GM23248 (cell line): ENCODE data around the gene NPAS3. TPM values are rescaled to one million over a fixed set of nuclear protein-coding genes. Genes with fewer than 3 reads are reported as not detected.

Source experiments
- DNase-seq: peaks from one replicate; pipeline ENCODE4 v3.0.0-alpha.2; 2015
- H2AFZ ChIP-seq: fragments of 200-600 bp; sonication (generic); 2 replicates; pipeline ENCODE4 v1.6.1; 2016; ENCODE audit warnings: antibody characterized with exemption
- H3F3A ChIP-seq: fragments of 200-600 bp; sonication (generic); 2 replicates; pipeline ENCODE4 v1.6.1; 2016; ENCODE audit warnings: mild to moderate bottlenecking, antibody characterized with exemption, mixed run types; ENCODE audit not compliant: insufficient read depth
- H3K27ac ChIP-seq: fragments of 200-600 bp; sonication (generic); 2 replicates; pipeline ENCODE4 v1.5.1; 2016; ENCODE audit warnings: mild to moderate bottlenecking
- H3K27me3 ChIP-seq: fragments of 200-600 bp; sonication (generic); replicated peaks from 2 replicates; pipeline ENCODE4 v1.6.1; 2016; ENCODE audit warnings: mild to moderate bottlenecking; ENCODE audit not compliant: insufficient read depth
- H3K36me3 ChIP-seq: fragments of 200-600 bp; sonication (generic); 2 replicates; pipeline ENCODE4 v1.6.1; 2016; ENCODE audit warnings: low read depth, mild to moderate bottlenecking
- H3K4me1 ChIP-seq: fragments of 200-600 bp; sonication (generic); 2 replicates; pipeline ENCODE4 v1.6.1; 2016; ENCODE audit warnings: mild to moderate bottlenecking; ENCODE audit not compliant: insufficient read depth
- H3K4me2 ChIP-seq: fragments of 200-600 bp; sonication (generic); one replicate; pipeline ENCODE4 v1.6.1; 2016; ENCODE audit warnings: mild to moderate bottlenecking; ENCODE audit not compliant: unreplicated experiment
- H3K4me3 ChIP-seq: fragments of 200-600 bp; sonication (generic); 2 replicates; pipeline ENCODE4 v1.5.1; 2016; ENCODE audit warnings: mild to moderate bottlenecking
- H3K79me2 ChIP-seq: fragments of 200-600 bp; sonication (generic); 2 replicates; pipeline ENCODE4 v1.6.1; 2016; ENCODE audit warnings: mild to moderate bottlenecking; ENCODE audit not compliant: insufficient read depth
- H3K9ac ChIP-seq: fragments of 200-600 bp; sonication (generic); 2 replicates; pipeline ENCODE4 v1.6.1; 2016; ENCODE audit warnings: mild to moderate bottlenecking
- H3K9me2 ChIP-seq: fragments of 200-600 bp; sonication (generic); 2 replicates; pipeline ENCODE4 v1.6.1; 2016; ENCODE audit warnings: mixed run types, mild to moderate bottlenecking, moderate library complexity; ENCODE audit not compliant: insufficient read depth
- H3K9me3 ChIP-seq: fragments of 200-600 bp; sonication (generic); one replicate; pipeline ENCODE4 v1.6.1; 2017; ENCODE audit warnings: low read depth
- H4K20me1 ChIP-seq: fragments of 200-600 bp; sonication (generic); 2 replicates; pipeline ENCODE4 v1.6.0; 2016; ENCODE audit not compliant: insufficient read depth
- EZH2 ChIP-seq: fragments of 200-600 bp; sonication (generic); IDR thresholded peaks from 2 replicates; pipeline ENCODE4 v1.6.1; 2018; ENCODE audit warnings: antibody characterized with exemption, mild to moderate bottlenecking; ENCODE audit not compliant: insufficient read depth, poor library complexity, severe bottlenecking
- EZH2phosphoT487 ChIP-seq: fragments of 200-600 bp; sonication (generic); IDR thresholded peaks from 2 replicates; pipeline ENCODE4 v1.6.1; 2018; ENCODE audit warnings: antibody characterized with exemption, moderate library complexity, mild to moderate bottlenecking, low read depth; ENCODE audit not compliant: insufficient read depth
- WGBS, 2 experiments: methylation state at CpG; one replicate each; pipeline ENCODE4 v1.1.6; 2015 to 2017; ENCODE audit warnings: low lambda C conversion rate in 2 of 2, low coverage in 1 of 2; ENCODE audit errors: missing lambda C conversion rate in 2 of 2; 5-methylcytosine and 5-hydroxymethylcytosine counted together
- in situ Hi-C: fragments of 300-500 bp; cut with MboI; formaldehyde crosslinking; loops from 2 replicates; pipeline ENCODE4 v1.15.0; 2020
- polyA plus RNA-seq: library from polyadenylated mRNA; unstranded; fragments of >200 nt; fragmentation: Nextera tagmentation; extraction: Ambion mirVana; gene quantifications from 2 replicates; pipeline ENCODE4 v1.2.1, GENCODE V29; 2016
- total RNA-seq: library from RNA; depleted of rRNA; stranded (reverse); fragments of >200 nt; shearing (Covaris generic); gene quantifications from 2 replicates; pipeline ENCODE4 v1.2.3, GENCODE V29; 2014

The NPAS3 gene
- total and polyA plus RNA-seq, 2 experiments from 2014 or later: 0.65 TPM; not detected in 1

DNA sequence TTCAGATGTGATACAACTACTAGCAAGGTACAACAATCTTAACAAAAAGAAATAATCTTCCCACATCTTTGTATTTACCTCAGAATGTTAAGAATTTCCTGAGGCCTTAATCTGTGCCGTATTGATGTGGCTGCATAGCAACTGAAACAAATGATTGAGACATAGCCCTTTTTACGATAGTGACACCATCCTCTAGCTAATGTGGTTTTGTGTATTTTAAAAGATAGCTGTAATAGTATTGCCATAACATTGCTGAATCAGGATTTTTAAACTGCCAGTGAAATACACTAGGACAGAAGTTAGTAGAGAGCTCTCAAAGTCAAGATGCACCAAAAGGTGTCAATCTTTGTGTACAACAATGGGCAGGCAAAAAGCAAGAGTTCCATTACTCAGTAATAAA lies 11.9 kb downstream of the NPAS3 start:
- Histone ChIP-seq H3K4me2 (no peak overlapping the region), H3K9me2 (no peaks in the 10 kb centered on the region; the same call in 1 of the 2 replicates), H3F3A (no peaks in the 10 kb centered on the region), H3K79me2 (no peaks in the 10 kb centered on the region), H3K27me3 (no peaks in the 10 kb centered on the region), H2AFZ (no peak overlapping the region), H3K9ac (no peak overlapping the region), H3K4me1 (no peaks in the 10 kb centered on the region), H4K20me1 (no peaks in the 10 kb centered on the region), H3K36me3 (no peaks in the 10 kb centered on the region), H3K27ac (no peak overlapping the region), H3K4me3 (no peak overlapping the region), H3K9me3 (no peaks in the 10 kb centered on the region)
- peak; percentile 29 for DNase-seq
- TF ChIP-seq EZH2phosphoT487: no peak
- no peak for TF ChIP-seq EZH2
- 82 to 83% methylated on average over 2 of the region's 2 CpGs for WGBS, 2 experiments
- in situ Hi-C loops: no loop called here

DNA sequence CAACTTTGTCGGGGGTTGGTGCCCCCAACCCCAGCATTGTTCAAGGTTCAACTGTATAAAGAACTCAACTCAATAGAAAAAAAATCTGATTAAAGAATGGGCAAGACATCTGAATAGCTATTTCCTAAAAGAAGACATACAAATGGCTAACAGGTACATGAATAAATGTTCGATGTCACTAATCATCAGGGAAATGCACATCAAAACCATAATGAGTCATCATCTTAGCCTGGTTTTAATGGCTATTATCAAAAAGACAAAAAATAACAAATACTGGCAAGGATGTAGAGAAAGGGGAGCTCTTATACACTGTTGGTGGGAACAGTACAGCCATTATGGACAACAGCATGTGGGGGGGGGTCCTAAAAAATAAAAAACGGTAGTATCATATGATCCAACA lies 28.7 kb downstream of the NPAS3 start:
- no peak overlapping the region for H3K27ac ChIP-seq
- TF ChIP-seq EZH2phosphoT487 (no peak), EZH2 (no peak)
- no peaks in the 10 kb centered on the region for H4K20me1 ChIP-seq
- no peaks in the 10 kb centered on the region for H3F3A ChIP-seq
- no peak overlapping the region for H3K4me3 ChIP-seq
- in situ Hi-C loops: no loop called here
- H3K36me3 ChIP-seq: no peaks in the 10 kb centered on the region
- H3K27me3 ChIP-seq: no peaks in the 10 kb centered on the region
- no peak overlapping the region for H3K4me2 ChIP-seq
- H2AFZ ChIP-seq: no peak overlapping the region
- no peaks in the 10 kb centered on the region for H3K79me2 ChIP-seq
- WGBS, 2 experiments: 83 to 87% methylated on average over 3 of the region's 3 CpGs
- no peaks in the 10 kb centered on the region for H3K4me1 ChIP-seq
- no peaks in the 10 kb centered on the region for H3K9me3 ChIP-seq
- no peaks in the 10 kb centered on the region for H3K9me2 ChIP-seq
- no peak for DNase-seq
- H3K9ac ChIP-seq: no peak overlapping the region

DNA sequence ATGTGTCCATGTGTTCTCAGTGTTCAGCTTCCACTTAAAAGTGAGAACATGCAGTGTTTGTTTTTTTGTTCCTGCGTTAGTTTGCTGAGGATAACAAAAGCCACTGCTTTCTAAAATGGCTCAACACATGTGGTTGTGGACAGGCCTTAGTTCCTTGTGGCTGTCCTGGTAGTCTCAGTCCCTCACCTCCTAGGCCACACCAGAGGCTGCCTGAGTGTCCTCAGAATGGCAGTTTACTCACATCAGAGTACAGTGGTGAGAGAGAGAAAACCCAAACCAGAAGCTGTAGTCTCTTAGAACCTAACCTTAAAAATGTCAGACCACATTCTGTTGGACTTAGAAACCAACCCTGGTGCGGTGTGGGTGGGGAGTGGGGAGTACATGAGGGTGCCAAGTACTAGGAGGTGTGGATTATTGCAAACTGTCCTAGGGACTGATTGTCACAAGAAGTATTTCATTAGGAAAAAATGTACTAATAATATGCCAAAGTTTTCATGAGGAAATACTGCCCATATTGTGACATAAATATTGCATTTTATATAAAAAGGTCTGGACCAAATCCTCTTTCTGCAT lies 30.4 kb downstream of the NPAS3 start:
- TF ChIP-seq EZH2phosphoT487 (no peak), EZH2 (no peak)
- no peaks in the 10 kb centered on the region for H3K9me3 ChIP-seq
- 60 to 86% methylated on average over 2 of the region's 2 CpGs for WGBS, 2 experiments
- H3K79me2 ChIP-seq: no peaks in the 10 kb centered on the region
- H3K36me3 ChIP-seq: no peaks in the 10 kb centered on the region
- no peak for DNase-seq
- in situ Hi-C loops: no loop called here
- H4K20me1 ChIP-seq: no peaks in the 10 kb centered on the region
- H3K27me3 ChIP-seq: no peaks in the 10 kb centered on the region
- H3K4me1 ChIP-seq: no peaks in the 10 kb centered on the region
- no peak overlapping the region for H2AFZ ChIP-seq
- no peak overlapping the region for H3K27ac ChIP-seq
- H3K4me2 ChIP-seq: no peak overlapping the region
- no peaks in the 10 kb centered on the region for H3K9me2 ChIP-seq
- no peak overlapping the region for H3K4me3 ChIP-seq
- H3F3A ChIP-seq: no peaks in the 10 kb centered on the region
- H3K9ac ChIP-seq: no peak overlapping the region

DNA sequence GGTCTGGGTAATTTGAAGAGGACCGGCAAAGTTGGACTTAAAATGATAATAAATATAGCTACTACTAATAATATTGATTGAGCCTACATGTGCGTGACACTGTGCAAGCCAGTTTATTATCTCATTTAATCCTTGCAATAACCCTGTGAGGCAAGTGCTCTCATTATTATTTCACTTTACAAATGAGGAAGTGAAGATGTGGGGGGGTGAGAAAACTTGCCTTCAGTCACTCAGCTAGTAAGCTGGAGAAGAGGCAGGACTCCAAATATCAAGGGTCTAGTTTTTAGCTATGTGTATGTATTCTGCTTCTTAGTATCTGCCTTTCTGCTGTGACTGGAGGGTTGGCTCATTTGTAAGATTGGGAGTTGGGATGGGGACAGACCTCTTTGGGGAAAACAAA lies 39.2 kb downstream of the NPAS3 start:
- Histone ChIP-seq H3K4me3 (no peak overlapping the region), H3K9ac (no peak overlapping the region), H3K79me2 (no peaks in the 10 kb centered on the region), H2AFZ (no peak overlapping the region), H3K36me3 (no peaks in the 10 kb centered on the region), H3F3A (no peaks in the 10 kb centered on the region), H3K9me2 (no peaks in the 10 kb centered on the region), H3K4me2 (no peak overlapping the region), H3K27ac (no peak overlapping the region), H3K9me3 (no peaks in the 10 kb centered on the region), H4K20me1 (no peaks in the 10 kb centered on the region), H3K27me3 (no peaks in the 10 kb centered on the region), H3K4me1 (no peaks in the 10 kb centered on the region)
- DNase-seq: no peak
- in situ Hi-C loops: loop anchor here (25.0 kb wide), 1 partner anchor 391 kb away; no protein-coding TSS in a partner anchor
- no peak for TF ChIP-seq EZH2
- TF ChIP-seq EZH2phosphoT487: no peak
- 98% methylated on average over 2 of the region's 2 CpGs for WGBS, 2 experiments
